Activated T-cell treated with anti-CD3 and anti-CD28 coated beads, Interleukin-2, amount 50 U/mL, for 48 hours (primary cell): ENCODE data around the gene PLD1.
A peak's percentile ranks its signal among the peaks of the same experiment; 100 is the strongest.
"Not testable (repeated sequence)": the region's sequence is repeated elsewhere in the genome, so short reads cannot be mapped to it uniquely, and the experiment has no call there.

Experiments used
- DNase-seq, 2 experiments: peaks; one replicate each; pipeline ENCODE4 v3.0.0-alpha.2; 2020

The PLD1 gene

DNA sequence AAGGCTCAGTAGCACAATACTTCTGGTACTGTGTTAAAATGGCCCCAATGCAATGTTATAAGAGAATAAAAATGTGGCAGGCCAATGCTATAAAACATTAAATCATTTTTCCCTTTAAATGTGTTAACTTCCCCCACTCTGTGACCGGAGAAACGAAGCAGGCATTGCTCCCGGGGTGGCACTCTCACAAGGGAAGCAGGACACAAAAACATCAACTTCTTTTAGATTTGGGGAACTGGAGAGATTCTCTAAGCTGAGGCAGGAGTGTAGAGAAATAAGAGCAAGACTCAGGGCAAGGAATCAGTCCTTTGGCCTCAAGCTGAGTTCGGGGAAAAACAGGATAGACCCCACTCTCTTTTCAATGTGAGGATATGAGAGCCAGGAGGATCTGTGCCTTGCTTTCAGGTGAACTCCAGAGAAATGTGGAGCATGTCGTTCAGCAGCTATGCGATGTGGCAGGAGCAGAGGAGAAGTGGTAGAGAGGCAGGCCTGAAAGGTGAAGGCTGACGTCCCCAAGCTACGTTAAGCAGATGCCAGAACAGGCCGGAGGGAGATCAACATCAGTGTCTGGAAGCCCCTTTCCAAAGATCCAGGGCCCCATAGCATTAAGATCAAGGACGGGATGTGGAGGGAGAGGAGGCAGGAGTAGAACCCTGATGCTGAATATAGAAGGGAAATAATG is 160.2 kb downstream of the PLD1 start:
- no peak for DNase-seq

DNA sequence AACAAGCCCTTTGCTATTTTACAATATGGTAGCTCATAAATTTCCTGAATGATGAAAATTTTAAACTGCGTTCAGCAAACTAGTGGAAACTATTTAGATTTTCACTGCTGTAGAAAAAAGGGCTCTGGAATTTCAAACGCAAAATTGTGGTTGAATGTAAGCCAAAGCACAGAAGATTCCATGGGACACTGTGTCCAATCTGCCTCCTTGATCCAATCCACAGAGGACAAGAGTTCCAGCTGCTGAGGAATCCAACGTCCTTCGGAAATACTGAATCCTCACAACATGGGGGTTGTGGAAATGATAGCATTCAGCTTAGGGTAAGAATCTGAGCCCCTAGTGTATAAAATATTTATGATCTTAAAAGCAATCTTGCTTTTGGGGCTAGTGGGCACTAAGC is 161.0 kb downstream of the PLD1 start:
- DNase-seq = no peak

- no peak for DNase-seq
Observed at GRCh38 chr3:171648069-171648468, 162.2 kb downstream of the PLD1 start.

DNA sequence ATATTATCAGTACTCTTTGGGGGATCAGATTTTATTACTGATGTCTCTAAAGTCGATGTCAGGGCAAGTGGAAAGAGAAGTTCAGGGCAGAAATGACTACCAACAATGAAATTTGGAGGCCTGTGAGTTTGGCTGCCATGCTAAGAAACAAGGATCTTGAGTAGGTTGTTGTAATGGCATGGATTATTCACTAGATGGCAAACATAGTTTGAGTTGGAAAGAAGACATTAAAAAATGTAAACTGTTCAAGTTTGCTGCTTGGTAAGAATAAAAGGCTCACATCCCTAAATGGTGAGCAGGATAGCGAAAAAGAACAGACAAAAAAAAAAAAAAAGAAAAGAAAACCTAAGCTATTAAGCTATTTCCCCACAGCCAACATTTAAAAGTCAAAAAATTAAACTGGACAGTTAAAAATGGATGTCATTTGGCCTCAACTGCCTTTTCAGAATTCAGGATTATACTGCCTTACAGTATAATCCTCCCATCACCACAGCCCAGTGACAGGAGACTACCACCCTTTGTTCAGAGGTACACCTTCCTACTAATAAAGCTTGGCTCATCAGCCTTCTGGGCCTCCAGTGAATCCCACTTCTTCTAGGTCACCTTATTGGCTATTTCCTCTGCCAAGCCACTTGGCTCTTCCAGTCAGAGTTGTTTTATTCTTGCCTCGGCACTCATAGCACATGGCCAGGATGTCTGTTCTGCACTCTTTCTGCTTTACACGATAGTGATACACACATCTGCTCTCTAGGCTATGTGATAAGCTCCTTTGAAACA is 163.7 kb downstream of the PLD1 start:
- DNase-seq = no peak

DNA sequence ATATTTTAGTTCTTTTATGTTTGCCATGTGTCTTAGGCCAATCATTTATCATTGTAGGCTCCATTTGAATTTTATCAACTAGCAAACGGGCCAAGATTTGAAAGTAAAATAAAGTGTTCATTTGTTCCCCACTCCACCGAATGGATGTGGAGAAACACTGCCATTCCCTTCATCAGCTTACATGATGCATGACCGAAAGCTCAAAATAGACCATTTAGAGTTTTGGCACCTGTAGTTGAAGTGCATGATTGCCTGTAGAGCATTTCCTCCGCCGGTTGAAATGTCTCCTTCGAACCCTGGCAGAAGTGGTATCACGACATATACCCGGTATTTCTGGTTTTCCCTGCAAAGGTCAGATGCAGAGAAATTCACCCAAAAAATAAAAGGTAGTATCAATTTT is 165.6 kb downstream of the PLD1 start:
- DNase-seq = no peak

- no peak for DNase-seq
Observed at GRCh38 chr3:171643681-171644080, 166.6 kb downstream of the PLD1 start.

- no peak for DNase-seq
Observed at GRCh38 chr3:171643033-171643432, 167.2 kb downstream of the PLD1 start.

DNA sequence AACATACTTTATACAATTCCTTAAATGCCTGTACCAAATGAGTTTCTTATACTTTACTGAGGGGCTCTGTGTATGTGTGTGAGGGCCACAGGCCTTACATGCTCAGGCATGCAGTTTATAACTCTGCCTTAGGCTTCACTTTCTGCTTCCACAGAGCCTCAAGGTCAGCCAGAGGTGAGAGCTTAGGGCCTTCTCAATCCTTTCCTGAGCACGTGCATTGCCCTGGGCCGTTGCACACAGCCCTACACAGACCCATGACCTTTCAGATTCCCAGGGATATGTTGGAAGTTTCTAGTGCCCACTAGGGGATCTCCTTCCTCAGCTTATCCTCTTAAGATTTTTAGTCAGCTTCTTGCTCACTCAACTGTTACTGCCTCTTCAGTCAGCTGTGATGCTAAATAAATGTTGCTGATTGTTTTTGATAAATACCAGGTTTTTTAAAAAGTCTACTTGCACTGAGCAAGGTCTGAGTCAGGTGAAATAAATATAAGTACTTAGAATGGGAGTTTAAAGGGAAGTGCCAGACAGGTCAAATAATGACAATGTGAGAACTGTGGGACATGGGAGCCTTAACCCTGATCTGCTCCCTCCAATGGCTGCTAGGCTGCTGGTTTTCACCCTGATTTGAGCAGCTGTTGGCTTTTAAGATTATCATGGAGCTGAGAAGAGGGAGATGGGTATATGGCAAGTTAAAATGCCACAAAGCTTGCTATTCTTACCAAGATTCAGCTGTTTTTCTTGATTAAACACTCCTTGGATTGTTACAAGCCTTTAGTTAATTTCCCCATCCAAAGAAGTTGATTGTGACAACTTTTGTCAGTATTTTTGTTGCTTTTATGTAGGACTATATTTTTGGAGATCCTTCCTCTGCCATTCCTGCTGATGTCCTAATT is 169.5 kb downstream of the PLD1 start:
- DNase-seq = no peak

GRCh38 chr3:171636666-171637065 is 173.6 kb downstream of the PLD1 start:
- DNase-seq = no peak

DNA sequence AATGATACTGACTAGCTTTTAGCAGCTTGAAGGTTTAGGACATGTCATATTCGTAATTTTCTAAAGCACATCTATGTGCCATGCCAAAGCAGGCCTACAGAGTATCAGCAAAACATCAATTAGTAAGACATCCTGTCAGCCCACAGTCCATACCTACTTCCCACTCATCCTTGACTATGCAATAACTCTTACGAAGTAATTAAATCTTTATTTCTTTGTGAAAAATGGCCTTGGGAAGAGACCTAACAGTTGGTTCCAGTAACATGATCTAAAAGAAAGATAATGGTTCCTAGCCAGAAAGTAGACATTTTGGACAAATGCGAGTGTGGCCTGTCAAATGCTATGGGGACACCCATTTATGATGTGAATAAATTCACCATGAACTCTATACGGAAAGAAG is 177.5 kb downstream of the PLD1 start:
- no peak for DNase-seq

DNA sequence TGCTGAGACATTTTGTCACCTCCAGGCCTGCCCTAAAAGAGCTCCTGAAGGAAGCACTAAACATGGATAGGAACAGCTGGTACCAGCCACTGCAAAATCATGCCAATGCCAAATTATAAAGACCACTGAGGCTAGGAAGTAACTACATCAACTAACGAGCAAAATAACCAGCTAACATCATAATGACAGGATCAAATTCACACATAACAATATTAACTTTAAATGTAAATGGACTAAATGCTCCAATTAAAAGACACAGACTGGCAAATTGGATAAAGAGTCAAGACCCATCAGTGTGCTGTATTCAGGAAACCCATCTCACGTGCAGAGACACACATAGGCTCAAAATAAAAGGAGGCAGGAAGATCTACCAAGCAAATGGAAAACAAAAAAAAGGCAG is 183.5 kb downstream of the PLD1 start:
- not testable (repeated sequence) for DNase-seq

GRCh38 chr3:171622126-171622525 is 188.2 kb downstream of the PLD1 start:
- DNase-seq = no peak

GRCh38 chr3:171620825-171621434 is 189.4 kb downstream of the PLD1 start:
- DNase-seq = no peak

DNA sequence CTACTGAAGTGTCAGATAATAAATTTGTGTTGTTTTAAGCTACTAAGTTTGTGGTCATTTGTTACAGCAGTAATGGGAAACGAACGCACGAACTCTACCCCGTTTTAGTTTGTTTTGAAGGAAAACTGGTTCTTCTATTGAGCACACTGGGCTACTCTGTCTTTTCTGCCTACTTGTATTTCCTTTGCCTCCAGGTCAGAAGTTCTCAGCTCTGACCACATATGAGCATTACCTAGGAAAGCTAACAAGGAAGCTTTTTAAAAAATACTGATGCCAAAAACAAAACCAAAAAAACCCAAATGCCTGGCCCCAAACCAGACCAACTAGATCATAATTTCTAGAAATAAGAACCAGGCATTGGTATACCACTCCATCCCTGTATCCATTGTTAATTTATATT is 193.5 kb downstream of the PLD1 start:
- no peak for DNase-seq

- no peak for DNase-seq
Observed at GRCh38 chr3:171615686-171616085, 194.6 kb downstream of the PLD1 start.

- DNase-seq = no peak
Observed at GRCh38 chr3:171615281-171615680, 195.0 kb downstream of the PLD1 start.

DNA sequence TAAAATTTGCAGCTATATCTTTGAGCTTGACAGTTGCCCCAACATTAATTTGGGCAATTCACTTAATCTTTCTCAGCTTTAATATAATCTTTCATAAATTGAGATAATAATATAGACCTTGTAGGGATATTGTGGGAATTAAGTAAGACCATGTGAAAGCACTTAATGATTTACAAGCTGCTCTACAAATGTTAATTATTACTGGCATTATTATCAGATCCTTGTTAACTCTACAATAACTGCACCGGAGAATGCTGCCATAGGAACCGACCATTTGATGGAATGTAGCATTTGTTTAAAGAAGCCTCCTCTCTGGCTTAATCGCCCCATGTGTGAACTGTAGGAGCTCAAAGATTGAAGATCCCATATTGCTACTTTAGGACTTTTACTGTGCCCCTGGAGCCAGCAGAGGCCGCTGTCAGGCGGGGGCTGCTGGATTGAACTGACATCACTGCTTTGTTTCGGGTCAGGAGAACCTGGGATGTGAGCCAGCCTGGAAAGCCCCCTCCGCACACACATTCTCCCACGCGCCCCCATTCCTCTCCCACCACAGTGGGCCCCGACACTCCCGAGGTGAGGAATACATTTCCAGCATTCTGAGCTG is 195.9 kb downstream of the PLD1 start:
- peak in 1 of 2 experiments; percentile 22 for DNase-seq

GRCh38 chr3:171607452-171607851 is 202.8 kb downstream of the PLD1 start:
- no peak for DNase-seq

- no peak for DNase-seq
Observed at GRCh38 chr3:171606151-171606751, 204.0 kb downstream of the PLD1 start.

DNA sequence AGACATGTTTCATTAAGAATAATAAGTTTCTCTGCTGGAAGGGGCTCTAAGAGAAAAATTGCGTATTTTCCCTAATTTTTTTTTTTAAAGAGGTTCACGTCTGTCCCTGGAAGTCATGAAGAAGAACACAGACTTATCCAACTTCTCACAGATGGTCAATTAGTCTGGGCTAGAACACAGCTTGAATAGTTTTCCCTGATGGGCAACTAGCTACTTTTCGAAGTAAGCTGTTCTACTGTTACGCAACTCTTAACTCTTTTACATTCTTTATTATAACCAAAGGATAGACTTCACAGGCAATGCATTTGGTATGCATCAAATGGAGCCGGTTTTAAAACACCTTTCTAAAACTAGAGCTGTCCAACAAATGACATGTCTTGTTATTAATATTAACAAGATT is 205.9 kb downstream of the PLD1 start:
- no peak for DNase-seq

GRCh38 chr3:171602072-171602471 is 208.2 kb downstream of the PLD1 start:
- no peak for DNase-seq

GRCh38 chr3:171600030-171600429 is 210.3 kb downstream of the PLD1 start:
- DNase-seq = no peak
